Effector memory CD8-positive, alpha-beta T cell (primary cell): ENCODE results near the gene PRSS50.

Experiments
- ATAC-seq: fragments of 150-1000 bp; cut with Tn5 transposase; replicated peaks from 2 replicates; pipeline ENCODE4 v1.10.0; 2021; ENCODE audit warnings: mild to moderate bottlenecking, moderate library complexity
- DNase-seq, 3 experiments: peaks; one replicate each; pipeline ENCODE4 v3.0.0; 2021
- H3K27ac Mint-ChIP-seq, 2 donors: one replicate each; pipeline ENCODE4 v1.8.0; 2022; ENCODE audit warnings: mild to moderate bottlenecking in 2 of 2, mixed read lengths in 2 of 2, moderate library complexity in 2 of 2
- H3K27me3 Mint-ChIP-seq, 2 donors: one replicate each; pipeline ENCODE4 v1.8.0; 2022; ENCODE audit warnings: mixed read lengths in 2 of 2
- H3K36me3 Mint-ChIP-seq: one replicate; pipeline ENCODE4 v1.8.0; 2022; ENCODE audit warnings: mild to moderate bottlenecking, moderate library complexity, mixed read lengths; ENCODE audit not compliant: insufficient read depth
- H3K4me1 Mint-ChIP-seq, 2 donors: one replicate each; pipeline ENCODE4 v1.8.0; 2022; ENCODE audit warnings: low read depth in 2 of 2, mixed read lengths in 2 of 2
- H3K4me3 Mint-ChIP-seq, 2 donors: one replicate each; pipeline ENCODE4 v1.8.0; 2022; ENCODE audit warnings: mild to moderate bottlenecking in 2 of 2, mixed read lengths in 2 of 2, moderate library complexity in 2 of 2
- H3K9me3 Mint-ChIP-seq, 2 donors: one replicate each; pipeline ENCODE4 v1.8.0; 2022; ENCODE audit warnings: mixed read lengths in 2 of 2

The PRSS50 gene

GRCh38 chr3:46664188-46664970 is 53.3 kb downstream of the PRSS50 start:
- no peaks in the 10 kb centered on the region for H3K36me3 Mint-ChIP-seq
- no peak for ATAC-seq
- no peak overlapping the region for H3K27ac Mint-ChIP-seq
- peaks cover 0 to 36% of the 10 kb centered on the region in 2 donors for H3K27me3 Mint-ChIP-seq
- no peak for DNase-seq
- no peaks in the 10 kb centered on the region for H3K9me3 Mint-ChIP-seq
- H3K4me1 Mint-ChIP-seq = no peaks in the 10 kb centered on the region
- H3K4me3 Mint-ChIP-seq = no peak overlapping the region

DNA sequence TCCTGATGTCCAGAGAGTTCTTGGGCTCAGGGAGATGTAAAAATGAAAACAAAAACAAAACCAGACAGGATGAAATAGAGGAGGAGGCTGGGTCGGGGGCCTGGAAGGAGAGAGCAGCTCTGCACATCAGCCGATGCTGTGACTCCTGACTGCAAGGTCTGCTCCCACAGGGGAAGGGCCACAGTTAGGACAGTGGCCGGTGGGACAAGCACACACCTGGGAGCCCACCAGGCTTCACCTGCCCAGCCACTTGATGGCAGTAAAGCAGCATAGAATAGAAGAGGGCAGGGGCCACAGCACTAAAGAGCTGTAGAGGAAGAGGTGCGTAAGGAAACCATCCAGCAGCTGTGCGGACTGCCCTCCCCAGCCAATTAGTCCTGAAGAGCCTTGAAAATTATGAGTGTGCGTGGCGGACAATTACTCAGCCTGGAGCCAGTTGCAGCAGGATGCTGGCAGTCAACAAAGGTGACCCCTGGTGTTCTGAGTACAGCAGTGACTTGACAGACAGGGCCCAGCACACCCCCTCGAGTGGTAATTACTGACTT is 54.0 kb downstream of the PRSS50 start:
- Mint-ChIP-seq H3K9me3 (no peaks in the 10 kb centered on the region), H3K27me3 (peaks cover 0 to 36% of the 10 kb centered on the region in 2 donors), H3K27ac (no peak overlapping the region), H3K4me1 (no peaks in the 10 kb centered on the region), H3K4me3 (no peak overlapping the region), H3K36me3 (no peaks in the 10 kb centered on the region)
- ATAC-seq = no peak
- no peak for DNase-seq

DNA sequence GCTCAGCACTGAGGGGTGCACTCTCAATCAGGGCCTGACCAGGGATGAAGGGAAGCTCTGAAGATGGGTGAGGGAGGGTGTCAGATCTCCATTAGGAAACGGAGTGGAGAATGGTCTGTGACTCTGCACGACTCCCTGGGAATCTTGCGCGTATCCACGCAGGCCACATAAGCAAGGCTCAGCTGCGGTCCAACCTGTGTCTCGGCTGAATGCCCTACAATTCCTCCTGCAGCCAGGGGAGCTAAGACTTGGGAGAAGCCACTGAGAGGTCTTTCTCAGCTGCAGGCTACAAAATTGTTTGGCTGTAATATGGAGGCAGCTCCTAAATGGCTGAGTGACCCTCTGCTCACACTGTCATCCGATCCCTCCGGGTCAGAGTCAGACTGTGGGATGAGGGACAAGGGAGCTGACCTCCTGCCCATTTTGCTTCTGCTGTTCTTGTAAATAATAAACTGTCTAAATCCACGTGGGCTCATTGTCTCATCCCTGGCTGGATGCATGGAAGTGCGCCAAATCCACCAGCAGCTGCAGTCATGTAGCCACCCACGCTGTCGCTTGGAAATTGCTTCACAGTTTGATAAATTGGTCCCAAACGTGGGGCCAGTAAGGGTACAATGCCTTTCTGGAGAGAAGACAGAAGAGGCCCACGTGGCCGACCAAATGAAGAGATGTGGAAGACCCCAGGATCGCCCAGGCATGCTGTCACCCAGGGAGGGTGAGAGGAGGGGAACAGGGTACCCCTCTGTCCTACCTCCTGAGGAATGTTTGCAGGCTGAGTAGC is 54.7 kb downstream of the PRSS50 start:
- no peaks in the 10 kb centered on the region for H3K4me1 Mint-ChIP-seq
- DNase-seq = no peak
- H3K36me3 Mint-ChIP-seq = peaks cover 1% of the 10 kb centered on the region
- ATAC-seq = no peak
- H3K27me3 Mint-ChIP-seq = peaks cover 0 to 36% of the 10 kb centered on the region in 2 donors
- no peak overlapping the region for H3K4me3 Mint-ChIP-seq
- H3K27ac Mint-ChIP-seq = no peak overlapping the region
- no peaks in the 10 kb centered on the region for H3K9me3 Mint-ChIP-seq
